Upper lobe of left lung (tissue), 4 donors: ENCODE results near the gene PLD4.

Source experiments
- EP300 ChIP-seq, 4 donors: sonication (generic); formaldehyde crosslinking; IDR thresholded peaks; one replicate each; pipeline ENCODE4 v1.5.1; 2017; ENCODE audit warnings: antibody characterized with exemption in 4 of 4, control low read depth in 2 of 4
- POLR2A ChIP-seq, 4 donors: fragments of 450-650 bp; IDR thresholded peaks; one replicate each; pipeline ENCODE4 v1.5.1; 2016 to 2017; ENCODE audit warnings: antibody characterized with exemption in 4 of 4, mild to moderate bottlenecking in 2 of 4
- TF ChIP-seq, protein P1 (sequence below), 6 experiments: fragments of 450-650 bp in 4 of 6; fragments of 200-600 bp in 2 of 6; sonication (generic) in 2 of 6; IDR thresholded peaks; one replicate each; pipeline ENCODE4 v1.5.1; 2016 to 2019; ENCODE audit warnings: antibody characterized with exemption in 6 of 6

DNA sequence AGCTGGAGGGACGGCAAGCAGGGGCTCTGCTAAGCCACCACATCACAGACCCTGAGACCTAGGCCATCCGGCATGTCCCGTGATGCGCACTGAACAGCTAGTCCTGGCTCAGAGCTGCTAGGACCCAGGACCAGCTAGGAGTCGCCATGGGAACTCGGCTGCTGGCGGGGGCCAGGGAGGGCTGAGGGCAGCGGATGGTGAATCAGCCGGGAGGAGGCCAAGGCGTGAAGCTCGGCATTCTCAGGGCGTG, 48.4 kb downstream of the PLD4 start:
- TF ChIP-seq, protein P1, sequence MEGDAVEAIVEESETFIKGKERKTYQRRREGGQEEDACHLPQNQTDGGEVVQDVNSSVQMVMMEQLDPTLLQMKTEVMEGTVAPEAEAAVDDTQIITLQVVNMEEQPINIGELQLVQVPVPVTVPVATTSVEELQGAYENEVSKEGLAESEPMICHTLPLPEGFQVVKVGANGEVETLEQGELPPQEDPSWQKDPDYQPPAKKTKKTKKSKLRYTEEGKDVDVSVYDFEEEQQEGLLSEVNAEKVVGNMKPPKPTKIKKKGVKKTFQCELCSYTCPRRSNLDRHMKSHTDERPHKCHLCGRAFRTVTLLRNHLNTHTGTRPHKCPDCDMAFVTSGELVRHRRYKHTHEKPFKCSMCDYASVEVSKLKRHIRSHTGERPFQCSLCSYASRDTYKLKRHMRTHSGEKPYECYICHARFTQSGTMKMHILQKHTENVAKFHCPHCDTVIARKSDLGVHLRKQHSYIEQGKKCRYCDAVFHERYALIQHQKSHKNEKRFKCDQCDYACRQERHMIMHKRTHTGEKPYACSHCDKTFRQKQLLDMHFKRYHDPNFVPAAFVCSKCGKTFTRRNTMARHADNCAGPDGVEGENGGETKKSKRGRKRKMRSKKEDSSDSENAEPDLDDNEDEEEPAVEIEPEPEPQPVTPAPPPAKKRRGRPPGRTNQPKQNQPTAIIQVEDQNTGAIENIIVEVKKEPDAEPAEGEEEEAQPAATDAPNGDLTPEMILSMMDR (IDR thresholded peaks at IDR 0.05) = no peak
- TF ChIP-seq EP300 (IDR thresholded peaks at IDR 0.05) (peak in 1 of 4 donors; percentile 42), POLR2A (IDR thresholded peaks at IDR 0.05) (no peak)
